Activated CD4-positive, CD25-positive, alpha-beta regulatory T cell treated with anti-CD3 and anti-CD28 coated beads, Interleukin-2, amount 50 U/mL, for 16 hours (primary cell): Measurements from ENCODE around the gene LCOR.

ENCODE experiments used
- DNase-seq: peaks from one replicate; pipeline ENCODE4 v3.0.0-alpha.2; 2020; ENCODE audit warnings: low read depth, low spot score

Gene LCOR

GRCh38 chr10:96987141-96987841 is 155.2 kb downstream of the LCOR start:
- DNase-seq, result no peak

GRCh38 chr10:96987842-96988175 is 155.7 kb downstream of the LCOR start:
- no peak for DNase-seq

GRCh38 chr10:96988426-96988825 is 156.3 kb downstream of the LCOR start:
- DNase-seq, result no peak

GRCh38 chr10:96991313-96991841 is 159.3 kb downstream of the LCOR start:
- no peak for DNase-seq

- DNase-seq, result no peak
These were observed 160.6 kb downstream of the LCOR start for GRCh38 chr10:96992721-96993120.

- DNase-seq, result no peak
These were observed 163.8 kb downstream of the LCOR start for GRCh38 chr10:96995851-96996250.

- no peak for DNase-seq
These were observed 164.3 kb downstream of the LCOR start for GRCh38 chr10:96996275-96996965.

- no peak for DNase-seq
These were observed 166.3 kb downstream of the LCOR start for GRCh38 chr10:96998329-96998888.

- no peak for DNase-seq
These were observed 167.2 kb downstream of the LCOR start for GRCh38 chr10:96999337-96999736.

- no peak for DNase-seq
These were observed 167.9 kb downstream of the LCOR start for GRCh38 chr10:96999987-97000386.

GRCh38 chr10:97000487-97001182 is 168.5 kb downstream of the LCOR start:
- no peak for DNase-seq

GRCh38 chr10:97001183-97001991 is 169.3 kb downstream of the LCOR start:
- no peak for DNase-seq

- DNase-seq, result no peak
These were observed 170.6 kb downstream of the LCOR start for GRCh38 chr10:97002670-97003069.

- no peak for DNase-seq
These were observed 171.2 kb downstream of the LCOR start for GRCh38 chr10:97003151-97003803.

- DNase-seq, result no peak
These were observed 171.7 kb downstream of the LCOR start for GRCh38 chr10:97003804-97004201.

GRCh38 chr10:97004591-97004990 is 172.5 kb downstream of the LCOR start:
- DNase-seq, result no peak

GRCh38 chr10:97005349-97005748 is 173.3 kb downstream of the LCOR start:
- DNase-seq, result no peak

GRCh38 chr10:97006364-97006763 is 174.3 kb downstream of the LCOR start:
- DNase-seq, result no peak

GRCh38 chr10:97007417-97007816 is 175.3 kb downstream of the LCOR start:
- DNase-seq, result no peak

- no peak for DNase-seq
These were observed 178.7 kb downstream of the LCOR start for GRCh38 chr10:97010695-97011206.

GRCh38 chr10:97011397-97011796 is 179.3 kb downstream of the LCOR start:
- DNase-seq, result no peak
